Measurements from ENCODE around the gene LAMA4.

DNA sequence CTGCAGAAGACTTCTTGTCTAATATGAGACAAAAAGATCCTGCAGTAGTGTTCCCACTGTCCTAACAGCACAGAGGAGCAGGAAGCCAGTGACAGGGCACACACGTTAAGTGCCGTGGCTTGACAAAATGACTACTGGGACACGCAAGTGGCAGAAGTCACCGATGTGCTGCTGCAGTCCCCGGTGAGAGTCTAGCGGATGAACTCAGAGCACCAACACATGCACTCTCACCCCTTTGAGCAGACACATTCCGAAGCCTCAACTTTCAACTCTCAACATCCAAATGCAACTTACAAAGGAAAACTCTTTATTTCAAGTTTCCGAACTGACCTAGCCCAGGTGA is 898 bp downstream of the LAMA4 start:
- TF ChIP-seq CTCF (IDR thresholded peaks at IDR 0.05) (no peak), POLR2AphosphoS5 (IDR thresholded peaks at IDR 0.05) (no peak), EP300 (IDR thresholded peaks at IDR 0.05) (no peak), POLR2A (IDR thresholded peaks at IDR 0.05) (no peak)
